Measurements from ENCODE around the gene LPO.

DNA sequence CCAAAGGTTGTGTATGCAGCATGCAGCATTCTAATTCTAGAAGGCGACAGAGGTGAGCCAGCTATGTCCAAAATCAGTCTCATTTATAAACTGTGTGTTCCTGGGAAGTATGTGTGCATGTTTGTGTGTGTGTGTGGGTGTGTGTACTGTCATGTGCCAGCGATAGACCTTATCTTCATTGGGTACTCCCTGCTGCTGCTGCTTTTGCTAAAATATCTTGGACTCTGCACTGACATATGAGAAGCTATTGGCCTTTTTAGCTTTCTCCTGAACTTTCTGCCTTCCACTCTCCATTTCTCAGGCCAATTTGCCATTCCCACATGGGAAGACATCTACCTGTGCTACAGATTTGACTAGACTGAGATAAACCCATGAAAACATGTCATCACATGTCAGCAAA lies 2.0 kb upstream of the LPO start:
- TF ChIP-seq, protein P1, sequence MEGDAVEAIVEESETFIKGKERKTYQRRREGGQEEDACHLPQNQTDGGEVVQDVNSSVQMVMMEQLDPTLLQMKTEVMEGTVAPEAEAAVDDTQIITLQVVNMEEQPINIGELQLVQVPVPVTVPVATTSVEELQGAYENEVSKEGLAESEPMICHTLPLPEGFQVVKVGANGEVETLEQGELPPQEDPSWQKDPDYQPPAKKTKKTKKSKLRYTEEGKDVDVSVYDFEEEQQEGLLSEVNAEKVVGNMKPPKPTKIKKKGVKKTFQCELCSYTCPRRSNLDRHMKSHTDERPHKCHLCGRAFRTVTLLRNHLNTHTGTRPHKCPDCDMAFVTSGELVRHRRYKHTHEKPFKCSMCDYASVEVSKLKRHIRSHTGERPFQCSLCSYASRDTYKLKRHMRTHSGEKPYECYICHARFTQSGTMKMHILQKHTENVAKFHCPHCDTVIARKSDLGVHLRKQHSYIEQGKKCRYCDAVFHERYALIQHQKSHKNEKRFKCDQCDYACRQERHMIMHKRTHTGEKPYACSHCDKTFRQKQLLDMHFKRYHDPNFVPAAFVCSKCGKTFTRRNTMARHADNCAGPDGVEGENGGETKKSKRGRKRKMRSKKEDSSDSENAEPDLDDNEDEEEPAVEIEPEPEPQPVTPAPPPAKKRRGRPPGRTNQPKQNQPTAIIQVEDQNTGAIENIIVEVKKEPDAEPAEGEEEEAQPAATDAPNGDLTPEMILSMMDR (IDR thresholded peaks at IDR 0.05; ENCODE audit: low read depth, low read length, poor library complexity, severe bottlenecking): no peak
- no peak for TF ChIP-seq EZH2phosphoT487 (IDR thresholded peaks at IDR 0.05; ENCODE audit: borderline replicate concordance, low read length)
